ENCODE data around the gene ABCA3.

The ABCA3 gene

DNA sequence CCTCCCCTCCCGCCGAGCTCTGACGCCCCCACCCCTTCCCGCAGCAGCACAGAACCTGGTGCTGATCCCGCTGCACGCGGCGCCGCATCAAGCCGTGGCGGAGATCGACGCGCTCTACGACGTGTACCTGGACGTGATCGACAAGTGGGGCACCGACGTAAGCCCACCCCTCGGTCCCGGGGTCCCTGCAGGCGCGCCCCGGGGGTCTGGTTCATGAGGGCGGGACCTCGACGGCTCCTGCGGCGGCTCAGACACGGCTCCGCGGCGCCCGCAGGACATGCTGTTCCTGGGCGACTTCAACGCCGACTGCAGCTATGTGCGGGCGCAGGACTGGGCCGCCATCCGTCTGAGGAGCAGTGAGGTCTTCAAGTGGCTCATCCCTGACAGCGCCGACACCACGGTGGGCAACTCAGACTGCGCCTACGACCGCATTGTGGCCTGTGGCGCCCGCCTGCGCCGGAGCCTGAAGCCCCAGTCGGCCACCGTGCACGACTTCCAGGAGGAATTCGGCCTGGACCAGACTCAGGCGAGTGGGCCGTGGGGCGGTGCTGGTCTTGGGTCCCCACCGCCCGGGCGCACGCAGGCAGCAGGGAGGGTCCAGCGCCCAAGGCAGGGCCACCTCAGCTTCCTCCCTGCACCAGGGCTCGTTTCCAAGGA lies 102.9 kb downstream of the ABCA3 start:
- TF ChIP-seq EZH2phosphoT487 (IDR thresholded peaks at IDR 0.05; ENCODE audit: low read depth) = no peak
- TF ChIP-seq, protein P1, sequence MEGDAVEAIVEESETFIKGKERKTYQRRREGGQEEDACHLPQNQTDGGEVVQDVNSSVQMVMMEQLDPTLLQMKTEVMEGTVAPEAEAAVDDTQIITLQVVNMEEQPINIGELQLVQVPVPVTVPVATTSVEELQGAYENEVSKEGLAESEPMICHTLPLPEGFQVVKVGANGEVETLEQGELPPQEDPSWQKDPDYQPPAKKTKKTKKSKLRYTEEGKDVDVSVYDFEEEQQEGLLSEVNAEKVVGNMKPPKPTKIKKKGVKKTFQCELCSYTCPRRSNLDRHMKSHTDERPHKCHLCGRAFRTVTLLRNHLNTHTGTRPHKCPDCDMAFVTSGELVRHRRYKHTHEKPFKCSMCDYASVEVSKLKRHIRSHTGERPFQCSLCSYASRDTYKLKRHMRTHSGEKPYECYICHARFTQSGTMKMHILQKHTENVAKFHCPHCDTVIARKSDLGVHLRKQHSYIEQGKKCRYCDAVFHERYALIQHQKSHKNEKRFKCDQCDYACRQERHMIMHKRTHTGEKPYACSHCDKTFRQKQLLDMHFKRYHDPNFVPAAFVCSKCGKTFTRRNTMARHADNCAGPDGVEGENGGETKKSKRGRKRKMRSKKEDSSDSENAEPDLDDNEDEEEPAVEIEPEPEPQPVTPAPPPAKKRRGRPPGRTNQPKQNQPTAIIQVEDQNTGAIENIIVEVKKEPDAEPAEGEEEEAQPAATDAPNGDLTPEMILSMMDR (IDR thresholded peaks at IDR 0.05; ENCODE audit: low read depth, low read length) = no peak
- Histone ChIP-seq H3K4me2 (ENCODE audit: low read length) (no peak overlapping the region), H3K4me1 (ENCODE audit: low read length) (no peaks in the 10 kb centered on the region), H4K20me1 (ENCODE audit: insufficient read depth, low read length) (no peaks in the 10 kb centered on the region), H3K27me3 (ENCODE audit: low read depth, low read length) (no peaks in the 10 kb centered on the region), H3K9ac (ENCODE audit: low read length) (no peak overlapping the region), H3K36me3 (replicated peaks; ENCODE audit: low read depth, low read length) (peaks cover 19% of the 10 kb centered on the region), H3K27ac (ENCODE audit: low read length) (no peak overlapping the region), H3K79me2 (ENCODE audit: low read length) (no peaks in the 10 kb centered on the region), H3K9me3 (ENCODE audit: insufficient read depth, low read length) (no peaks in the 10 kb centered on the region), H2AFZ (ENCODE audit: low read depth, low read length) (no peak overlapping the region), H3K4me3 (ENCODE audit: low read length) (no peak overlapping the region)

DNA sequence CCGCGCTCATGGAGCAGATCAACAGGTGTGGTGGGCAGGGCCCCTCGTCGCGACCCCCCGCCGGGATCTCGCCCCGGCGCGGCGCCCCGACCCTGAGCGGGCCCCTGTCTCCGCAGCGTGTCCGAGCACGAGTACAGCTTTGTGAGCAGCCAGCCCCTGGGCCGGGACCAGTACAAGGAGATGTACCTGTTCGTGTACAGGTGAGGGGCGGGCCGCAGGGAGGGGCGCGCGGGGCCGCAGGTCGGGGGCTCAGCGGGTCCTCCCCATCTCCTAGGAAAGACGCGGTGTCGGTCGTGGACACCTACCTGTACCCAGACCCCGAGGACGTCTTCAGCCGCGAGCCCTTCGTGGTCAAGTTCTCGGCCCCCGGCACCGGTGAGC lies 103.4 kb downstream of the ABCA3 start:
- H3K4me2 ChIP-seq (ENCODE audit: low read length) = no peak overlapping the region
- no peaks in the 10 kb centered on the region for H3K79me2 ChIP-seq (ENCODE audit: low read length)
- H3K27ac ChIP-seq (ENCODE audit: low read length) = no peak overlapping the region
- no peak overlapping the region for H3K9ac ChIP-seq (ENCODE audit: low read length)
- TF ChIP-seq EZH2phosphoT487 (IDR thresholded peaks at IDR 0.05; ENCODE audit: low read depth) = no peak
- TF ChIP-seq, protein P1 (IDR thresholded peaks at IDR 0.05; ENCODE audit: low read depth, low read length) = no peak
- no peaks in the 10 kb centered on the region for H3K9me3 ChIP-seq (ENCODE audit: insufficient read depth, low read length)
- no peaks in the 10 kb centered on the region for H3K4me1 ChIP-seq (ENCODE audit: low read length)
- no peaks in the 10 kb centered on the region for H4K20me1 ChIP-seq (ENCODE audit: insufficient read depth, low read length)
- H2AFZ ChIP-seq (ENCODE audit: low read depth, low read length) = no peak overlapping the region
- peaks cover 19% of the 10 kb centered on the region for H3K36me3 ChIP-seq (replicated peaks; ENCODE audit: low read depth, low read length)
- no peaks in the 10 kb centered on the region for H3K27me3 ChIP-seq (ENCODE audit: low read depth, low read length)
- H3K4me3 ChIP-seq (ENCODE audit: low read length) = no peak overlapping the region

GRCh38 chr16:2236337-2237101 lies 104.0 kb downstream of the ABCA3 start, which contains the start of gene DNASE1L2:
DNASE1L2 (plus strand) TSS chr16:2236444; CDS start chr16:2236817, 373 bp downstream.
- TF ChIP-seq EZH2phosphoT487 (IDR thresholded peaks at IDR 0.05; ENCODE audit: low read depth) = no peak
- TF ChIP-seq, protein P1 (IDR thresholded peaks at IDR 0.05; ENCODE audit: low read depth, low read length) = no peak
- H3K9me3 ChIP-seq (ENCODE audit: insufficient read depth, low read length) = no peaks in the 10 kb centered on the region
- no peak within 1 kb of the TSS for H3K4me2 ChIP-seq (ENCODE audit: low read length)
- H3K4me1 ChIP-seq (ENCODE audit: low read length) = no peaks in the 10 kb centered on the region
- H3K27ac ChIP-seq (ENCODE audit: low read length) = no peak within 1 kb of the TSS
- no peak within 1 kb of the TSS for H3K9ac ChIP-seq (ENCODE audit: low read length)
- no peak within 1 kb of the TSS for H3K4me3 ChIP-seq (ENCODE audit: low read length)
- no peaks in the 10 kb centered on the region for H3K79me2 ChIP-seq (ENCODE audit: low read length)
- H4K20me1 ChIP-seq (ENCODE audit: insufficient read depth, low read length) = no peaks in the 10 kb centered on the region
- H2AFZ ChIP-seq (ENCODE audit: low read depth, low read length) = no peak within 1 kb of the TSS
- H3K27me3 ChIP-seq (ENCODE audit: low read depth, low read length) = no peaks in the 10 kb centered on the region
- H3K36me3 ChIP-seq (replicated peaks; ENCODE audit: low read depth, low read length) = peaks cover 21% of the 10 kb centered on the region

- H3K9me3 ChIP-seq (ENCODE audit: insufficient read depth, low read length) = no peaks in the 10 kb centered on the region
- H3K27ac ChIP-seq (ENCODE audit: low read length) = no peak overlapping the region
- TF ChIP-seq EZH2phosphoT487 (IDR thresholded peaks at IDR 0.05; ENCODE audit: low read depth) = no peak
- TF ChIP-seq, protein P1 (IDR thresholded peaks at IDR 0.05; ENCODE audit: low read depth, low read length) = no peak
- no peaks in the 10 kb centered on the region for H3K79me2 ChIP-seq (ENCODE audit: low read length)
- peaks cover 23% of the 10 kb centered on the region for H3K36me3 ChIP-seq (replicated peaks; ENCODE audit: low read depth, low read length)
- no peaks in the 10 kb centered on the region for H3K27me3 ChIP-seq (ENCODE audit: low read depth, low read length)
- no peak overlapping the region for H3K4me2 ChIP-seq (ENCODE audit: low read length)
- no peaks in the 10 kb centered on the region for H4K20me1 ChIP-seq (ENCODE audit: insufficient read depth, low read length)
- no peak overlapping the region for H3K9ac ChIP-seq (ENCODE audit: low read length)
- H3K4me1 ChIP-seq (ENCODE audit: low read length) = no peaks in the 10 kb centered on the region
- H3K4me3 ChIP-seq (ENCODE audit: low read length) = no peak overlapping the region
- H2AFZ ChIP-seq (ENCODE audit: low read depth, low read length) = no peak overlapping the region
These were observed 104.7 kb downstream of the ABCA3 start for GRCh38 chr16:2235695-2236336.
